DND-41 (cell line): ENCODE data around the gene ITGA11.

Source experiments
- ATAC-seq: fragments of 200-7000 bp; cut with Tn5 transposase; 3 replicates; pipeline ENCODE4 v1.9.1; 2021; ENCODE audit warnings: low read depth; ENCODE audit not compliant: insufficient read depth
- DNase-seq: peaks from one replicate; pipeline ENCODE4 v3.0.0-alpha.2; 2020
- H2AFZ ChIP-seq: 2 replicates; pipeline ENCODE4 v1.6.0; 2012; ENCODE audit warnings: low read depth, low read length
- H3K27ac ChIP-seq: 2 replicates; pipeline ENCODE4 v1.5.1; 2012; ENCODE audit warnings: low read length, inconsistent platforms
- H3K27me3 ChIP-seq: fragments of 200-600 bp; sonication (generic); 2 replicates; pipeline ENCODE4 v1.6.0; 2012; ENCODE audit warnings: low read length, mild to moderate bottlenecking, inconsistent platforms; ENCODE audit not compliant: insufficient read depth, poor library complexity
- H3K36me3 ChIP-seq: 2 replicates; pipeline ENCODE4 v1.5.1; 2012; ENCODE audit warnings: low read length, inconsistent platforms; ENCODE audit not compliant: insufficient read depth
- H3K4me1 ChIP-seq: 2 replicates; pipeline ENCODE4 v1.5.1; 2012; ENCODE audit warnings: mild to moderate bottlenecking, low read length; ENCODE audit not compliant: insufficient read depth
- H3K4me2 ChIP-seq: 2 replicates; pipeline ENCODE4 v1.6.0; 2012; ENCODE audit warnings: mild to moderate bottlenecking, moderate library complexity, low read length, inconsistent platforms; ENCODE audit not compliant: insufficient read depth
- H3K4me3 ChIP-seq, 2 experiments: fragments of 200-600 bp in 1 of 2; shearing (Covaris generic) in 1 of 2; 2 replicates each; pipeline ENCODE4 v1.5.1; 2012 to 2016; ENCODE audit warnings: inconsistent platforms in 2 of 2, low read length in 2 of 2, mild to moderate bottlenecking in 2 of 2, low read depth in 1 of 2, moderate library complexity in 1 of 2
- H3K79me2 ChIP-seq: 2 replicates; pipeline ENCODE4 v1.6.0; 2012; ENCODE audit warnings: low read length, inconsistent platforms; ENCODE audit not compliant: insufficient read depth
- H3K9ac ChIP-seq: 2 replicates; pipeline ENCODE4 v1.6.0; 2012; ENCODE audit warnings: low read depth, mild to moderate bottlenecking, inconsistent platforms, low read length, moderate library complexity
- H3K9me3 ChIP-seq: 2 replicates; pipeline ENCODE4 v1.5.1; 2012; ENCODE audit warnings: low read length, moderate library complexity, mild to moderate bottlenecking, inconsistent platforms; ENCODE audit not compliant: insufficient read depth, severe bottlenecking
- H4K20me1 ChIP-seq: 2 replicates; pipeline ENCODE4 v1.6.0; 2012; ENCODE audit warnings: low read length; ENCODE audit not compliant: insufficient read depth
- EZH2 ChIP-seq: IDR thresholded peaks from 3 replicates; pipeline ENCODE4 v1.6.1; 2012; ENCODE audit warnings: borderline replicate concordance, low read depth, mild to moderate bottlenecking, moderate library complexity, low read length, inconsistent platforms; ENCODE audit not compliant: severe bottlenecking
- TF ChIP-seq, protein P1 (sequence below): IDR thresholded peaks from 2 replicates; pipeline ENCODE4 v1.5.1; 2012; ENCODE audit warnings: borderline replicate concordance, low read length, moderate library complexity, mild to moderate bottlenecking; ENCODE audit not compliant: poor library complexity, severe bottlenecking; ENCODE audit errors: extremely low read depth

Gene ITGA11

DNA sequence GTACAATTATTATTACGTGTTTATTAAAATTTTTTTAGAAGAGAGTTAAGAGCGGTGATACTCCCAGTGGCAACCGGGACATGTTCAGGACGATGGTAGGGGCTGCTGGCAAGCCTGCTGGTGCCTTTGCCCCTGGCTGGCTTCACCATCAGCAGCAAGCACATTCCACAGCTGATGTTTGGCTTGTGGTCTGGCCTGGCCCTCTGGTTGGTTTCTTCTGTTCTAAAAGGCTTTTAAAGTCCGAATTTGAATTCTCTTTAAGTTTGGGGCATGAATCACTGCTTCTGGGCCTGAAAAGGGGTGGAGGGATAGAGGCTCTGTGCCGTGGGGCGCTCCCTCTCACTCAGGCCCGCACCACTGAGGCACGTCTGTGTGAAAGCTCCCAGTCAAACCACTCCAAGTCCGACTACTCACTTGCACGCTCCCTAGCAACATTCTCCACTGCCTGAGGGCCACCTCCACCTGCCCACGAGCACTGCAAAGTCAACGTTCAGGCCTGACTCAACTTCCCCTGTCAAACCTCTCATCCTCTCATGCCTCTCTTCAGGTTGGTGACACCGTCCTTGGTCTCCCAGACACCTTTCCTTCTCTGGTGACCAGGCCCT, 10.1 kb downstream of the ITGA11 start:
- H3K9me3 ChIP-seq = no peaks in the 10 kb centered on the region
- DNase-seq (no peak), ATAC-seq (no peak)
- H3K4me1 ChIP-seq = no peaks in the 10 kb centered on the region
- no peaks in the 10 kb centered on the region for H4K20me1 ChIP-seq
- no peak overlapping the region for H3K4me2 ChIP-seq
- H3K4me3 ChIP-seq = no peak overlapping the region
- no peaks in the 10 kb centered on the region for H3K36me3 ChIP-seq
- no peaks in the 10 kb centered on the region for H3K27me3 ChIP-seq
- H3K79me2 ChIP-seq = no peaks in the 10 kb centered on the region
- TF ChIP-seq EZH2 = no peak
- TF ChIP-seq, protein P1, sequence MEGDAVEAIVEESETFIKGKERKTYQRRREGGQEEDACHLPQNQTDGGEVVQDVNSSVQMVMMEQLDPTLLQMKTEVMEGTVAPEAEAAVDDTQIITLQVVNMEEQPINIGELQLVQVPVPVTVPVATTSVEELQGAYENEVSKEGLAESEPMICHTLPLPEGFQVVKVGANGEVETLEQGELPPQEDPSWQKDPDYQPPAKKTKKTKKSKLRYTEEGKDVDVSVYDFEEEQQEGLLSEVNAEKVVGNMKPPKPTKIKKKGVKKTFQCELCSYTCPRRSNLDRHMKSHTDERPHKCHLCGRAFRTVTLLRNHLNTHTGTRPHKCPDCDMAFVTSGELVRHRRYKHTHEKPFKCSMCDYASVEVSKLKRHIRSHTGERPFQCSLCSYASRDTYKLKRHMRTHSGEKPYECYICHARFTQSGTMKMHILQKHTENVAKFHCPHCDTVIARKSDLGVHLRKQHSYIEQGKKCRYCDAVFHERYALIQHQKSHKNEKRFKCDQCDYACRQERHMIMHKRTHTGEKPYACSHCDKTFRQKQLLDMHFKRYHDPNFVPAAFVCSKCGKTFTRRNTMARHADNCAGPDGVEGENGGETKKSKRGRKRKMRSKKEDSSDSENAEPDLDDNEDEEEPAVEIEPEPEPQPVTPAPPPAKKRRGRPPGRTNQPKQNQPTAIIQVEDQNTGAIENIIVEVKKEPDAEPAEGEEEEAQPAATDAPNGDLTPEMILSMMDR = no peak
- H2AFZ ChIP-seq = no peak overlapping the region
- H3K9ac ChIP-seq = no peak overlapping the region
- no peak overlapping the region for H3K27ac ChIP-seq

DNA sequence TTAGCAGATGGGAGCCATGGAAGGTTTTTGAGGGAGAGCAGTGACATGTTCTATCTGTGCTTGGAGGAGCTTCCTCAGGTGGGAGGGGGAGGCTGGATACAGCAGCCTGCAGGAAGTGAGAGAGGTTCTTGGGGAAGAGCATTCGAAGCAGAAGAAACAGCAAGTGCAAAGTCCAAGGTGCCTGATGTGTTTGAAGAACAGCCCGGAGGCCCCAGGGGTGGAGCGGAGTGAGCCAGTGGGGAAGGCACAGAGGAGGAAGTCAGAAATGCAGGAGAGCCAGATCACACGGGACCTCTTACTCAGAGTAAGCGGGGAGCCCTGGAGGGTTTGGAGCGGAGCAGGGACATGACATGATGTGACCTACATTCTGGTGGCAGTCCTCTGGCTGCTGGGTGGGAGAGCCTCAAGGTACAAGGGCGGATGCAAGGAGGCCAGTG, 10.8 kb downstream of the ITGA11 start:
- Histone ChIP-seq H3K4me2 (no peak overlapping the region), H3K27ac (no peak overlapping the region), H3K9me3 (no peaks in the 10 kb centered on the region), H4K20me1 (no peaks in the 10 kb centered on the region), H3K9ac (no peak overlapping the region), H3K4me3 (no peak overlapping the region), H3K36me3 (no peaks in the 10 kb centered on the region), H3K27me3 (no peaks in the 10 kb centered on the region), H3K79me2 (no peaks in the 10 kb centered on the region), H2AFZ (no peak overlapping the region), H3K4me1 (no peaks in the 10 kb centered on the region)
- DNase-seq (no peak), ATAC-seq (no peak)
- no peak for TF ChIP-seq EZH2
- TF ChIP-seq, protein P1 = no peak

DNA sequence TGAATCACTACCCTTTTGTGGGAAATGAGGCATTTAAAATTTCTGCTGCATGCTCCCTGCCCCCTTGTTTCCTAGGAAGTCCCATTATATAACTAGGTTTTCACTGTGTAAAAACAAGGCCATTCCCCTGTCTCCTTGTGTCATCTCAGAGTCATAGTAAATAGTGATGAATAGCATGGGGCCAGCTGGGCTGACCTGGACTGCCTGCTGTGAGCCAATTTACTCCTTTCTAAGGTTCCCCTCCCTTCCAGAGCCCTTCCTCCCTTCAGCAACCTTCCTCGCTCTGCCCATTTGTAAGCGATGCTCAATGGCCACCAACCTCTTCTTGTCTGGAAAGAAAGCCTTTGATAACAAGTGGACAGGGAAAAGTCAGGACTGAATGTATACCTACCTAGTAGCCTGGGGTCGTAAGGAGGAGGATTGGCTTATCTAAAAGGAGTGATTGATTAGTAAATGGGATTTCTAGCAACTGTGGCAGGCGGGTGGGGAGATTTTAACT, 11.7 kb downstream of the ITGA11 start:
- H3K4me3 ChIP-seq = no peak overlapping the region
- no peaks in the 10 kb centered on the region for H3K36me3 ChIP-seq
- H3K9me3 ChIP-seq = no peaks in the 10 kb centered on the region
- H3K4me1 ChIP-seq = no peaks in the 10 kb centered on the region
- TF ChIP-seq, protein P1 = no peak
- no peak for TF ChIP-seq EZH2
- no peak overlapping the region for H2AFZ ChIP-seq
- no peaks in the 10 kb centered on the region for H3K79me2 ChIP-seq
- H3K27me3 ChIP-seq = no peaks in the 10 kb centered on the region
- no peak overlapping the region for H3K9ac ChIP-seq
- no peak overlapping the region for H3K4me2 ChIP-seq
- DNase-seq = no peak
- no peak for ATAC-seq
- H3K27ac ChIP-seq = no peak overlapping the region
- H4K20me1 ChIP-seq = no peaks in the 10 kb centered on the region
